Nephron (organoid): Measurements from ENCODE around the gene LRFN2.

Source experiments
- H3K27ac Mint-ChIP-seq, 3 experiments: 2 replicates each; pipeline ENCODE4 v1.8.0; 2020; ENCODE audit warnings: mixed read lengths in 3 of 3, mild to moderate bottlenecking in 2 of 3, moderate library complexity in 1 of 3
- H3K27me3 Mint-ChIP-seq: 2 replicates; pipeline ENCODE4 v1.8.0; 2021; ENCODE audit warnings: low read depth, mild to moderate bottlenecking, moderate library complexity, mixed read lengths
- H3K36me3 Mint-ChIP-seq: 2 replicates; pipeline ENCODE4 v1.8.0; 2020; ENCODE audit warnings: low read depth, mixed read lengths
- H3K4me1 Mint-ChIP-seq: 2 replicates; pipeline ENCODE4 v1.8.0; 2020; ENCODE audit warnings: mixed read lengths
- H3K4me3 Mint-ChIP-seq, 3 experiments: 2 replicates each; pipeline ENCODE4 v1.8.0; 2020; ENCODE audit warnings: mild to moderate bottlenecking in 3 of 3, mixed read lengths in 3 of 3, moderate library complexity in 2 of 3
- H3K9me3 Mint-ChIP-seq: 2 replicates; pipeline ENCODE4 v1.8.0; 2020; ENCODE audit warnings: mixed read lengths
- TF ChIP-seq, protein P1 (sequence below), 3 experiments: fragments of 200-600 bp; sonication (generic); IDR thresholded peaks; one replicate each; pipeline ENCODE4 v1.5.0; 2021; ENCODE audit warnings: antibody characterized with exemption in 3 of 3; ENCODE audit not compliant: unreplicated experiment in 3 of 3

Gene LRFN2

GRCh38 chr6:40529919-40530318 lies 57.2 kb downstream of the LRFN2 start:
- Mint-ChIP-seq H3K4me1 (no peaks in the 10 kb centered on the region), H3K27ac (no peak overlapping the region), H3K9me3 (no peaks in the 10 kb centered on the region), H3K4me3 (no peak overlapping the region), H3K36me3 (no peaks in the 10 kb centered on the region), H3K27me3 (peaks cover 15% of the 10 kb centered on the region)
- TF ChIP-seq, protein P1, sequence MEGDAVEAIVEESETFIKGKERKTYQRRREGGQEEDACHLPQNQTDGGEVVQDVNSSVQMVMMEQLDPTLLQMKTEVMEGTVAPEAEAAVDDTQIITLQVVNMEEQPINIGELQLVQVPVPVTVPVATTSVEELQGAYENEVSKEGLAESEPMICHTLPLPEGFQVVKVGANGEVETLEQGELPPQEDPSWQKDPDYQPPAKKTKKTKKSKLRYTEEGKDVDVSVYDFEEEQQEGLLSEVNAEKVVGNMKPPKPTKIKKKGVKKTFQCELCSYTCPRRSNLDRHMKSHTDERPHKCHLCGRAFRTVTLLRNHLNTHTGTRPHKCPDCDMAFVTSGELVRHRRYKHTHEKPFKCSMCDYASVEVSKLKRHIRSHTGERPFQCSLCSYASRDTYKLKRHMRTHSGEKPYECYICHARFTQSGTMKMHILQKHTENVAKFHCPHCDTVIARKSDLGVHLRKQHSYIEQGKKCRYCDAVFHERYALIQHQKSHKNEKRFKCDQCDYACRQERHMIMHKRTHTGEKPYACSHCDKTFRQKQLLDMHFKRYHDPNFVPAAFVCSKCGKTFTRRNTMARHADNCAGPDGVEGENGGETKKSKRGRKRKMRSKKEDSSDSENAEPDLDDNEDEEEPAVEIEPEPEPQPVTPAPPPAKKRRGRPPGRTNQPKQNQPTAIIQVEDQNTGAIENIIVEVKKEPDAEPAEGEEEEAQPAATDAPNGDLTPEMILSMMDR (IDR thresholded peaks at IDR 0.05; ENCODE audit: unreplicated experiment in 3 of 3), result no peak

DNA sequence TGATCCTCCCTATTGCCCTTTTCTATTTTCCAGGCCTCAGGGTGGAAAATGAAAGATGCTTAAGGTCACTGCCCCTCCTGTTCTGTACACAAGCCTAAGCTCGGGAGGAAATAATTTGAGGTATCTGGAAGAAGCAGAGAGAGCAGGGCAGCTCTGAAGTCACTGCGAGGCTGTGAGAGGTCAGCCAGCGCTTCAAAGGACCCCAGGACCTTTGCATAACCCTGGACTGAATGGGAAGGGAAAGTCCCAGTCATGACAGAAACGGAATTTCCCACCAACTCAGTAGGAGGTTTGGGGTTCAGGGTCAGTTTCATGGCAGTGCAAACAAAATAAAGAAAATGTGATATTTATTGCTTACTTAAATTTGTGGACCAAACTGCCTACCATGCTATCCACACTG lies 58.1 kb downstream of the LRFN2 start:
- Mint-ChIP-seq H3K4me3 (no peak overlapping the region), H3K36me3 (no peaks in the 10 kb centered on the region)
- TF ChIP-seq, protein P1 (IDR thresholded peaks at IDR 0.05; ENCODE audit: unreplicated experiment in 3 of 3), result no peak

GRCh38 chr6:40528051-40528450 lies 59.1 kb downstream of the LRFN2 start:
- H3K4me3 Mint-ChIP-seq, result no peak overlapping the region
- no peaks in the 10 kb centered on the region for H3K9me3 Mint-ChIP-seq
- no peak overlapping the region for H3K27ac Mint-ChIP-seq
- H3K27me3 Mint-ChIP-seq, result peaks cover 11% of the 10 kb centered on the region
- TF ChIP-seq, protein P1 (IDR thresholded peaks at IDR 0.05; ENCODE audit: unreplicated experiment in 3 of 3), result no peak
- no peaks in the 10 kb centered on the region for H3K36me3 Mint-ChIP-seq
- H3K4me1 Mint-ChIP-seq, result no peaks in the 10 kb centered on the region

More for the DNA sequence above, 58.1 kb downstream of the LRFN2 start:
- Mint-ChIP-seq H3K27ac (no peak overlapping the region), H3K4me1 (no peaks in the 10 kb centered on the region), H3K27me3 (peaks cover 15% of the 10 kb centered on the region), H3K9me3 (no peaks in the 10 kb centered on the region)

- H3K27me3 Mint-ChIP-seq, result peaks cover 11% of the 10 kb centered on the region
- TF ChIP-seq, protein P1 (IDR thresholded peaks at IDR 0.05; ENCODE audit: unreplicated experiment in 3 of 3), result no peak
- no peak overlapping the region for H3K4me3 Mint-ChIP-seq
- H3K36me3 Mint-ChIP-seq, result no peaks in the 10 kb centered on the region
- no peak overlapping the region for H3K27ac Mint-ChIP-seq
- H3K9me3 Mint-ChIP-seq, result no peaks in the 10 kb centered on the region
- no peaks in the 10 kb centered on the region for H3K4me1 Mint-ChIP-seq
Observed at GRCh38 chr6:40526036-40526435, 61.1 kb downstream of the LRFN2 start.

- Mint-ChIP-seq H3K4me1 (no peaks in the 10 kb centered on the region), H3K27me3 (peaks cover 10% of the 10 kb centered on the region), H3K36me3 (no peaks in the 10 kb centered on the region), H3K9me3 (no peaks in the 10 kb centered on the region), H3K4me3 (no peak overlapping the region), H3K27ac (no peak overlapping the region)
- TF ChIP-seq, protein P1 (IDR thresholded peaks at IDR 0.05; ENCODE audit: unreplicated experiment in 3 of 3), result no peak
Observed at GRCh38 chr6:40524797-40525585, 62.2 kb downstream of the LRFN2 start.
